GM12892 (cell line): ENCODE measurements around the gene PEAR1.

Source experiments
- POLR2A ChIP-seq: IDR thresholded peaks from 2 replicates; pipeline ENCODE4 v1.6.1; 2011; ENCODE audit warnings: low read depth, low read length, control low read depth
- POLR2AphosphoS5 ChIP-seq: IDR thresholded peaks from 2 replicates; pipeline ENCODE4 v1.6.1; 2011; ENCODE audit warnings: low read depth, low read length, control low read depth

DNA sequence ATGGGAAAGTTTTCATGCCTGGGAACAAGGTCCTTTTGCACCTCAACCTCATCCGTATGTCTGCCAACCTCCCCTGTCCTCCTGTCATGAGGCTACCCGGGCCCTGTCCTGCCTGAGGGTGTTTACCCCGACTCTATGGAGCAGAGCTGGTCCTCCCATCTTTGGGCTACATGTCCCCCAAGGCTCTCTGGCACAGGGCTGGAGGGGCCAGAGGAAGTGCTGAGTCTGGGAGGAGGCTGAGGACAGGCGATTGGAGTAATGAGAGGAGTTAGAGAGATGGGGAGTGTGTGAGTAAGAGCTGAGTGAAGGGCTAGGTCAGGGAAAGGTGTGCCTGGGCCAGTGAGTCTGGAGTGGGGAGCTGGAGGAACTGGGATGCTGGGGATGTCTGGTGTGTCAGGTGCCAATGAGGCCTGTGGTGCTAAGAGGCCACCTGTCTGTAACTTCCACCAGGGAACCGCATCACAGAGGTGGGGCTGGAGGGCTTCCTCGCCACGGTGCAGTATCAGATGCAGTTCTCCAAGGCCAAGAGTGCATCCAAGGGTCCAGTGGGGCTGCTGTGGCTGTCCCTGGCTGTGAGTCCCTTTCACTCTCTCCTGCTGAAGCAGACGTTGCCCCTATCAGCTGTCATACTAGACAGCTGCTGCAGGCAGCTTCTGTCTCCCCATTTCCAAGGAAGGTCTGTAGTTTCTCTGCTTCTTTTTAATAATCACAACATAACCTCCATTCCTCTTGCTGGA, 38.6 kb downstream of the PEAR1 start:
- TF ChIP-seq POLR2AphosphoS5 (no peak), POLR2A (no peak)
